GM04504 (cell line): ENCODE measurements around the gene PTPRU.

Source experiments
- DNase-seq: peaks from one replicate; pipeline ENCODE4 v3.0.0-alpha.2; 2012; ENCODE audit warnings: low read depth

Gene PTPRU

GRCh38 chr1:29245876-29246275 is 9.6 kb downstream of the PTPRU start:
- DNase-seq = no peak

GRCh38 chr1:29247044-29247443 is 10.7 kb downstream of the PTPRU start:
- DNase-seq = no peak

- DNase-seq = no peak
Measured at GRCh38 chr1:29247571-29248273, 11.4 kb downstream of the PTPRU start.

- no peak for DNase-seq
Measured at GRCh38 chr1:29248409-29248808, 12.1 kb downstream of the PTPRU start.

GRCh38 chr1:29249170-29249691 is 12.9 kb downstream of the PTPRU start:
- no peak for DNase-seq

- no peak for DNase-seq
Measured at GRCh38 chr1:29249951-29250581, 13.7 kb downstream of the PTPRU start.

- DNase-seq = no peak
Measured at GRCh38 chr1:29251164-29252124, 15.1 kb downstream of the PTPRU start.

GRCh38 chr1:29253180-29253579 is 16.9 kb downstream of the PTPRU start:
- no peak for DNase-seq

GRCh38 chr1:29254346-29254745 is 18.0 kb downstream of the PTPRU start:
- no peak for DNase-seq

GRCh38 chr1:29255134-29255666 is 18.9 kb downstream of the PTPRU start:
- no peak for DNase-seq

- DNase-seq = no peak
Measured at GRCh38 chr1:29256394-29256793, 20.1 kb downstream of the PTPRU start.

- no peak for DNase-seq
Measured at GRCh38 chr1:29256979-29257804, 20.9 kb downstream of the PTPRU start.

GRCh38 chr1:29258189-29258975 is 22.1 kb downstream of the PTPRU start:
- no peak for DNase-seq

GRCh38 chr1:29258976-29259801 is 22.9 kb downstream of the PTPRU start:
- no peak for DNase-seq

- no peak for DNase-seq
Measured at GRCh38 chr1:29259802-29260441, 23.6 kb downstream of the PTPRU start.

- no peak for DNase-seq
Measured at GRCh38 chr1:29260531-29260930, 24.2 kb downstream of the PTPRU start.

- DNase-seq = no peak
Measured at GRCh38 chr1:29264773-29265389, 28.6 kb downstream of the PTPRU start.

GRCh38 chr1:29266912-29267311 is 30.6 kb downstream of the PTPRU start:
- DNase-seq = no peak
